Keratinocyte (primary cell): ENCODE measurements around the gene EIF4G1.

Experiments
- EZH2 ChIP-seq: IDR thresholded peaks from one replicate; pipeline ENCODE4 v1.6.1; 2012; ENCODE audit warnings: inconsistent platforms, mild to moderate bottlenecking, low read length, moderate library complexity
- TF ChIP-seq, protein P1 (sequence below), 3 experiments: IDR thresholded peaks in 1 of 3; conservative IDR thresholded peaks in 1 of 3; optimal IDR thresholded peaks in 1 of 3; 2 replicates in 2 of 3; 3 replicates in 1 of 3; pipeline versions ENCODE3 to v1.5.1; 2011; ENCODE audit warnings: low read length in 3 of 3, mild to moderate bottlenecking in 3 of 3, moderate library complexity in 2 of 3, control low read depth in 1 of 3, inconsistent platforms in 1 of 3; ENCODE audit not compliant: insufficient read depth in 2 of 3; ENCODE audit errors: extremely low read depth in 1 of 3

- TF ChIP-seq, protein P1, sequence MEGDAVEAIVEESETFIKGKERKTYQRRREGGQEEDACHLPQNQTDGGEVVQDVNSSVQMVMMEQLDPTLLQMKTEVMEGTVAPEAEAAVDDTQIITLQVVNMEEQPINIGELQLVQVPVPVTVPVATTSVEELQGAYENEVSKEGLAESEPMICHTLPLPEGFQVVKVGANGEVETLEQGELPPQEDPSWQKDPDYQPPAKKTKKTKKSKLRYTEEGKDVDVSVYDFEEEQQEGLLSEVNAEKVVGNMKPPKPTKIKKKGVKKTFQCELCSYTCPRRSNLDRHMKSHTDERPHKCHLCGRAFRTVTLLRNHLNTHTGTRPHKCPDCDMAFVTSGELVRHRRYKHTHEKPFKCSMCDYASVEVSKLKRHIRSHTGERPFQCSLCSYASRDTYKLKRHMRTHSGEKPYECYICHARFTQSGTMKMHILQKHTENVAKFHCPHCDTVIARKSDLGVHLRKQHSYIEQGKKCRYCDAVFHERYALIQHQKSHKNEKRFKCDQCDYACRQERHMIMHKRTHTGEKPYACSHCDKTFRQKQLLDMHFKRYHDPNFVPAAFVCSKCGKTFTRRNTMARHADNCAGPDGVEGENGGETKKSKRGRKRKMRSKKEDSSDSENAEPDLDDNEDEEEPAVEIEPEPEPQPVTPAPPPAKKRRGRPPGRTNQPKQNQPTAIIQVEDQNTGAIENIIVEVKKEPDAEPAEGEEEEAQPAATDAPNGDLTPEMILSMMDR (optimal IDR thresholded peaks at IDR 0.05 in 1 of 3, IDR thresholded peaks at IDR 0.05 in 1 of 3, conservative IDR thresholded peaks at IDR 0.05 in 1 of 3; ENCODE audit: extremely low read depth in 1 of 3, insufficient read depth in 2 of 3, low read length in 3 of 3) = no peak
- no peak for TF ChIP-seq EZH2
These were observed 2.8 kb upstream of the EIF4G1 start for GRCh38 chr3:184311633-184312032.
